ENCODE data around the gene NRM.

GRCh38 chr6:30683980-30684338, 6.8 kb downstream of the NRM start:
- TF ChIP-seq CTCF (IDR thresholded peaks at IDR 0.05; ENCODE audit: insufficient read depth, low read length, poor library complexity, severe bottlenecking) (no peak), EZH2phosphoT487 (conservative IDR thresholded peaks at IDR 0.05; ENCODE audit: low read length) (no peak)

All from SU-DHL-6 (cell line).